GM18861 (cell line): Measurements from ENCODE around the gene CPED1.
"Not testable (repeated sequence)": the region's sequence is repeated elsewhere in the genome, so short reads cannot be mapped to it uniquely, and the experiment has no call there.

Experiments used
- ATAC-seq: cut with Tn5 transposase; IDR thresholded peaks from one replicate; pipeline ENCODE4 v1.9.1; 2021; ENCODE audit not compliant: unreplicated experiment

The CPED1 gene

DNA sequence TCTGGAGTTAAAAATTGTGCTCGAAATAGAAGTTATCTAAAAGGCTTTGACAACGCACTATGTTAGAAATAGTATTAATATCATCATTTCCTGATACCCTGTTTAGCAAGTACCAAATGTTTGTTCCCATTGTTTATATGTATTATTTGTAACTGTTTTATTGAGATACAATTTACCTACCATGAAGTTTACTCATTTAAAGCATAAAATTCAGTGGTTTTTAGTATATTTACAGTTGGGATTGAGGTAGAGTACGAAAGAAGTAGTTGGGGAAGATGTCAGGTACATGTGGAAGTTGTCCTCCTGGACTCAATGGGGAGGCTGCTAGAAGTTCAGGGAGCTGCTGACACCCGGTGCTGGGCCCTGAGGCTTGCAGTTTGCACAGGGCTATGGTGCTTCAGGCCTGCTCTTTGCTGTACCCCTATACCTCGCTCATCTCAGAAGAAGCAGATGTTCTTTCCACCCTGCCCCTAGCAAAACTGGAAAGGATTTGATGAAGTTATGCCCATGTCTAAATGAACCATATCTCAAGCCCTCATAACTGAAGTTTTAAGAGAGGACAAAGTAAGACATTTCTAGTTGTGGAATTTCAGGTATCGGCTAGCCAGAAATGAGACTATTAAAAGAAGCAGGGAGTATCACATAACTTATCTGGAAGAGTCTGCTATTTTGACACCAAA lies 315.1 kb downstream of the CPED1 start:
- ATAC-seq = no peak

DNA sequence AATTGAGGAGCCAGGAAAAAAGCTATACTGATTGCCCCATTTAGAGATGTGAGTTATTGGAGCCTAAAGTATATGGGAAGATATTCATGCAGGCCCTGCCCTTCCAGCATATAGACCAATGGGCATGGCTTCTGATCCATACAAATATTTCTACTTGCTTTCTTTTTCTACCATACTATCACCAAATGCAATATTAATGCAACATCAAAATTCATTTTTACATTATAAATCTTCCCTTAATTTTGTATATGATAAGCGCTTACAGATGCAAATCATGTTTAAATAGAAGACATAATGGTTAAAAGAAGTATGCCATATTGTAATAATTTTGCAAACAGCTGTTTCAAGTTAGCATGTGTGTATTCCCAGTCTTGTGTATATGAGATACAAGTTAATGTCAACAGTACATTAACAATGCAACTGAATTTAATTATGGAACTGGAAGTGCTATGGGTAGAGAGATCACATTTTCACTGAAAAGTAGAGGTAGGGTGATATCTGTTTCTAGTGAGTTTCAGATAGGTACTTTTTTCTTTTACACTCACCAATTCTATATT lies 315.7 kb downstream of the CPED1 start:
- ATAC-seq = no peak

DNA sequence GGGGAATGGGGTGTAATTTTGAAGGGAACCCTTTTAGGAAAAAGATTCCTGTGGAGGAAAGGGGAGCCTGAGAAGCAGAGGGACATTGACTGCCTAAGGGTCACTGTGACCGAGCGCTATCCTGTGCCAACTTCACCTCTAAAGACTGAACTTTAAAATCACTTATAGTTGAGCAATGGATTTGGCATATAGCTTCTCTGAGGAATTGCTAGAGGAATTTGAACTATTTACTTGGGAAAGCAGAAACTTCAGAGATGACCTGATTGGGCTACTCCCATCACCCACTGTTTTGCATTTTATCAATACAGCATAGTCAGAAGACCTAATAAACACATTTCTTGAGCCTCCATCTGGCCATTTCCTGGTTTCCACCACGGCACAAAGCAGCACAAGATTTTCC lies 316.6 kb downstream of the CPED1 start:
- ATAC-seq = no peak

DNA sequence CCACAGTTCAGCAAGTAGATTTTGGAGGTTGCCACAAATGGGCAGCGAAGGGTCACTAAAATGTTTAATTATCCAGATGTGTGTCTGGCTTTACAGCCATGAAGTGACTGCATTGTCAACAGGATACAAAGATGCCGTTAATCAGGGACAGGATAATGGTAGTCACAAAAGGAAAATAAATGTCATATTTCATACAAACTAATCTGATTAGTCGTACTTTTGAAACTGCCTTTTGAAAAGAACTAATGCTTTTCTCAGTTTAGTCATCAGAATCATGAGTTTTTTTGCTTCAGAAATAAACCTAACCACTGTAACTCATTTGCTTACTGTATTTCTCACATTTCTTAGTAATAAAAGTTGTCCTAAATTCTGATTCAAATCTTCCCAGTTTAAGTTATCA lies 318.1 kb downstream of the CPED1 start:
- ATAC-seq = no peak

DNA sequence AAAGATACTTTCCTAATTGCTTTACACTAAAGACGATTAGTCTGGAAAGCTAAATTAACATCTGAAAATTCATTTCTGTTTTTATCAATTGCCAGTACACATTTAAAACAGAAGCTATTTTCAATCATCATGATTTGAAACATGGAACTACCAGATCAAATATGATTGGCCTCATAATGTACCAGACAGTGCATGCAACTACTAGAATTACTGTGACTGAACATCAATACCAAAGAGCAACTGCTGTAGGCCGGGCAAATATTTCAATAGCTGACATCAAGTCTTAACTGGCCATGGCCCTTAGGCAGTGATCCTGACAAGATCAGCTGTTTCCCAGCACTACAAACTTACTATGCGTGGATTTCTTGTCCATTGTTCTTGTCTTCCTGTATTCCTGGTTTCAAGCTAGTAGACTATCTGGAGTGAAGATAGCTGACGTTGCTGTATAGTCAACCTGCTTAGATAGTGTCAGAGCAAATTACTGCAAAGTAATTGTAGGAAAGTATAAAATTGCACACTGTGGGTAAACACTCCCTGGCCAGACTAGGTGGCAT lies 318.6 kb downstream of the CPED1 start:
- no peak for ATAC-seq

DNA sequence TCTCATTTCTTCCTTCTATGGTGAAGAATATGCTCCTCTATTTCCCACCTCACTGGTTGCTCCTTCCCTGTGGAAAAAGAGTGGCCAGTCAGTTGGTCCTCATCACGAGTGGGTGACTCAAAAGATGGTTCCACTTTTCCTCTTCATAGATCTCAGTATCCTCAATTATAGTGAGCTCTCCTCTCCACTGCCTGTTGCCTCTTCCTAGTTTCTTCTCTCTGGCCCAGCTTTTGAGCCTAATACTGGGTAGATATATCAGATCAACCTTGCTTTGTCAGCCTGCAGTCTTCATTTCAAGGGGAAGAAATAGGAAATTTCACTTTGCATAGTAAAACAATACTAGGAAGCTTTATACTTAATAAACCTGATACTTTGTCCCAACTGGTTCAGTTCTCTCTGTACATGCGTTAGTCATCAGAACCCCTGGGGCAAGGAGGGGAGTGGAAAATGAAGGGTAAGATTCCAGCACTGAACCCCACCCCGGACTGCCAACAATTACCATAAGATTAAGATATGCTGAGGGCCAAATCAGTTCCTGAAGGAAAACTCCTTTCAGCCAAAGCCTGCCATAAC lies 324.8 kb downstream of the CPED1 start:
- ATAC-seq = no peak

DNA sequence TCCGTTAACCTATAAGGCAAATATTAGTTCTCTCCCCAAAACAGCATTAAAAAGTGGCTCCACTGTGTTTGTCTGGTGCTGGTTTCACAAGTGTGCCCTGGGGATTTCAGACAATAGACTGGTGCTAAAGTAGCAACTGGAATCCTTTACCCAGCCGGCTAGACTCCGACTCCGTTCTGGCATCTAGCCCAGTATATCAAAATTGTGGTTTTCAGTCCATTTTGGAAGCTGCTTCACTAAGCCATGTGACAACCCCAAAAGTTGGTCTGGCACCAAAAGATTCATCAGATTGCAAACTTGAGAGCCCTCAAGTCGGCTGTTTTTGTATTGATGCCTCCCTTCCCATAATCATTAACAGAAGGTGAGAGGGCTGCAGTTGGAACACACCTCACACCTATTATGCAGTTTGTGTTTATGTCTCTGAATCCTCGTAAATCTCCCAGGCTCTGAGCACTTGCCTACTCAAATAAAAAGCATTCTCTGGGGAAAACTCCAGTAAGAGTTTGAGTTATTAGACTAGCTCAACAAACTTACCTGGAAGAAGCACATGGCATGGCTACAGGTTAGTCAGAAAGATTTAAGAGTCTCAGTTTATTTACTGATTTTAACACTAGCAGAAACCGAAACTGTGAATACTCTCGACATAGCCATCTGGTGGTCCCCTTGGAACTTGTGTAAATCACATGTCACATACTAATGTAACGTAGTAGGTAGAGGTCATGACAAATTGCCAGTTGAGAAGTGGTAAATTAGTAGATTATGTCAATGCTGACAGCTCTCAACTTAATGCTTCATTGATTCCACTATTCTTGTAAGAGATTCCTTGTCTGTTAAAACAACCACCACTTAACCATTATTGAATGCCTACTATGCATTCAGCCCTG lies 325.5 kb downstream of the CPED1 start:
- ATAC-seq = peak; percentile 94

DNA sequence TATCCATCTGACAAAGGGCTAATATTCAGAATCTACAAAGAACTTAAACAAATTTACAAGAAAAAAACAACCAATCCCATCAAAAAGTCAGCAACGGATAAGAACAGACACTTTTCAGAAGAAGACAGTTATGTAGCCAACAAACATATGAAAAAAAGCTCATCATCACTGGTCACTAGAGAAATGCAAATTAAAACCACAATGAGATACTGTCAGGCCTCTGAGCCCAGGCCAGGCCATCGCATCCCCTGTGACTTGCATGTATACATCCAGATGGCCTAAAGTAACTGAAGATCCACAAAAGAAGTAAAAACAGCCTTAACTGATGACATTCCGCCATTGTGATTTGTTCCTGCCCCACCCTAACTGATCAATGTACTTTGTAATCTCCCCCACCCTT lies 326.7 kb downstream of the CPED1 start:
- not testable (repeated sequence) for ATAC-seq

DNA sequence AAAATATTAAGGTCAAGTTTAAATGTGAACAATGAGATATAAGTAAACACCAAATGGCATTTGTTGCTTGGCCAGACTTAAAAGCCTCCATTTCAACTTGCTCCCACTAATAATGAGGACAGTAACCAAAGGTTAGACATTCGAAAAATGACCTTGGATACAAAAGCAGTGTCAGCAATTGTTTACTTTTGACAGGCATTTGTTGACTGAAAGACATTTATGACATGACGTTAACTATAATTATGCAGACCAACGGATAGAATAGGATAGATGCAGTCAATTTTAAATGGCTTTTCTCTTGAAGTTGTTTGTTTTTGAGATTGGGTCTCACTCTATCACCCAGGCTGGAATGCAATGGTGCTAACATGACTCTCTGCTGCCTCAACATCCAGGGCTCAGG lies 333.9 kb downstream of the CPED1 start:
- no peak for ATAC-seq

DNA sequence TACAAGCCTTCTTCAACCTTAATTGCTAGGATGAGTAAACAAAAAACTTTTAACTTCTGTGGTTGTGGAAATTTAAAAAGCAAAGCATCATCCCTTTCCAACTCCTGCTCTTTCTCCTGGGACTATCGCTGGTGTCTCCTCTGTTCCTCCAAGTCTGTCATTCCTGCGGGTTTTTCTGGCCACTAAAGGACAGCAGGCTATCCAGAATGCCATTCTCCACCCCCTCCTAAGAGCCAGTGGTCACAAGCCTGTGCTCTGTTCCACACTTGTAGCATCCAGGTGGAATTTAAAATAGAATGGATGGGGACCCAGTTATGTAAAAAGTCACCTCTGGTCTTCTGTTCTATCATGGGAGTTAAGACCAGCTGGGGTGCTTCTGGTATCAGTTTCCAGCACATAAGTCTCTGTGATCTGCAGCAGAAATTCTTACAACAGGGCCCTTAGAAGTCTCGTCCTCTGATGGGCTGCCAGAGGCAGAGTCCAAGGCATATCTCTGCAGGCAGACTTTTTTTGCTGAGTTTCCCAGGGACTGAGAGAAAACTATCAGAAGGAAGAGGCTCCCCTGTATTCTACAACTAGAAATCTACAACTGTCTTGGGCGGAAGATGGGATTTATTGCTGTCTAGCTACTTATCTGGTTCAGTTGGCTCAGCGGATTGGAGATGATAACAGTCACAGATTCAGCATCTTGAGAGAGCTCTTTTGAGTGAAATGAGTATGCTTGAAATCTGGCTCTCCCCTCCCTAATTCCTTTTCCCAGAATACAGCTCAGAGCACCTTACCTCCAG lies 335.2 kb downstream of the CPED1 start:
- ATAC-seq = no peak

DNA sequence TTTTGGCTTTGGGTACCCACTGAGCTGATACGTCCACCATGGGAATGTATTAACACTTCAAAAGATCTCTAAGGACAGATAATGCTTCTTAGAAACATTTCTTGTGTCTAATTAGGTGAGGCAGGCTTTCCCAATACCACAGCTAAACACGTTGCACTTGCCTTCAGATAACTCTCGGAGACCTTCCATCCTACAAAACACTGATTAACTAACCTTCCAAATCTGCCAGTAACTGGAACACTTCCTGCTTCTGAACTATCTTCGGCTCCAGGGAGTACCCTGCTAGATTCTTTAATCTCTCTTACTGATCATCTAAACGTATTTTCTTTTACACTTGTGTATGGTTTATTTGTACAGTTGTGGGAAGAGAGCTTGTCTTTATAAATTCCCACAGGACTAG lies 339.2 kb downstream of the CPED1 start:
- no peak for ATAC-seq

DNA sequence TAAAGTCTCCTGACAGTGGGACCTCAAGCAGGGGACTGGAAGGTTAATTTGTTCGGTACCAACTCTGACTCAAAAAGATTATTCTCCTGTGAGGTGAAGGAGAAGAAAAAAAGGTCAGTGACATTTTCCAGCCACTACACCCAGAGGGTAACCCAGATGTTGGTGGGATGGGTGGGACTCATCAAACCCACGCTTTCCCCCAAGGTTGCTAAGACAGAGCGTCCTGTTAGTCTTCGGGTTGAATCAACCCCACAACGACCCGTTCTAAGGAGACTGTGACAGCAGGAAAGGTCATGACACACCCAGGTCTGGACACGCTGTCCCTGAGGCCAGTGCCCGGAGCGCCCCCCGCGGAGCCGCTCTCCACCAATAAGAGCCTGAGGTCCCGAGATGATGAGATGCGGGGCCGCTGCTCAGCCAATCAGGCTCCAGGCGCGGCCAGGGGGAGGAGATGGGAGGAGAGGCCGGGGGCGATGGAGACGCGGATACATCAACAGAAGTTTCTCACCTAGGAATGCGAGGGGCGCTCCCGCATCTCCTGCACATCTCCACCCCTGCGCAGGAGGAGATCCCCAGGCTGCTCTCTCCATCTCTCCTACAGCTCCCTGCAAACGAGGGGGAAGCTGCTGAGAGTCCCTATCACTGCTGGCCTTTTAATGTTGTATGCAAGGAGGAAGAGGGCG lies 340.1 kb downstream of the CPED1 start, which contains the start of gene WNT16:
Gene WNT16, plus strand, starts transcription at position 493 of the 683 bp plus-strand sequence. CDS start 293 bp downstream, outside the sequence.
- no peak for ATAC-seq

DNA sequence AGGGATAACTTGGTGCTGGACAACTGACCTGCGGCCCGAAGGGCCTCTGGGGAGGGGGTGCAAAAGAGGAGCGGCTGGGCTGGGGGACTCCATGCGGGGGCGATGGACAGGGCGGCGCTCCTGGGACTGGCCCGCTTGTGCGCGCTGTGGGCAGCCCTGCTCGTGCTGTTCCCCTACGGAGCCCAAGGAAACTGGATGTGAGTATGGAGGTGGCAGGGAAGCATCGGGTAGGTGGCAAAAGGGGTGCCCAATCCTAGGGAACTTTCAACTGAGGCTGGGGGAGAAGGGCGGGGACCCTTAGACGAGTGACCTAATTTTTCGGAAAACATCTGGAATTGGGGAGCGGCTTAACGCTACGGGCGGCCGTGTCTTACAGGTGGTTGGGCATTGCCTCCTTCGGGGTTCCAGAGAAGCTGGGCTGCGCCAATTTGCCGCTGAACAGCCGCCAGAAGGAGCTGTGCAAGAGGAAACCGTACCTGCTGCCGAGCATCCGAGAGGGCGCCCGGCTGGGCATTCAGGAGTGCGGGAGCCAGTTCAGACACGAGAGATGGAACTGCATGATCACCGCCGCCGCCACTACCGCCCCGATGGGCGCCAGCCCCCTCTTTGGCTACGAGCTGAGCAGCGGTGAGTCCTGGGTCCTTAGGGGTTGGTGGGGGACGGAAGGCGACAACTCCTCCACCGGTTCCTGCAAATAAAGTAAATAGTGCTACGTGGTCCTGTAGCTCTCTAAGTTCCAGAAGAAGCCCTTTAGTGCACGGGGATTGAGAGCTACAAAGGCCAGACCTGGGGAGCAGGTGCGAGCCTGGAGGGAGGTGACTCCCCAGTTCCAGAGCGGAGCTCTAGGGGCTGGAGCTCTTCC lies 340.9 kb downstream of the CPED1 start:
- no peak for ATAC-seq

DNA sequence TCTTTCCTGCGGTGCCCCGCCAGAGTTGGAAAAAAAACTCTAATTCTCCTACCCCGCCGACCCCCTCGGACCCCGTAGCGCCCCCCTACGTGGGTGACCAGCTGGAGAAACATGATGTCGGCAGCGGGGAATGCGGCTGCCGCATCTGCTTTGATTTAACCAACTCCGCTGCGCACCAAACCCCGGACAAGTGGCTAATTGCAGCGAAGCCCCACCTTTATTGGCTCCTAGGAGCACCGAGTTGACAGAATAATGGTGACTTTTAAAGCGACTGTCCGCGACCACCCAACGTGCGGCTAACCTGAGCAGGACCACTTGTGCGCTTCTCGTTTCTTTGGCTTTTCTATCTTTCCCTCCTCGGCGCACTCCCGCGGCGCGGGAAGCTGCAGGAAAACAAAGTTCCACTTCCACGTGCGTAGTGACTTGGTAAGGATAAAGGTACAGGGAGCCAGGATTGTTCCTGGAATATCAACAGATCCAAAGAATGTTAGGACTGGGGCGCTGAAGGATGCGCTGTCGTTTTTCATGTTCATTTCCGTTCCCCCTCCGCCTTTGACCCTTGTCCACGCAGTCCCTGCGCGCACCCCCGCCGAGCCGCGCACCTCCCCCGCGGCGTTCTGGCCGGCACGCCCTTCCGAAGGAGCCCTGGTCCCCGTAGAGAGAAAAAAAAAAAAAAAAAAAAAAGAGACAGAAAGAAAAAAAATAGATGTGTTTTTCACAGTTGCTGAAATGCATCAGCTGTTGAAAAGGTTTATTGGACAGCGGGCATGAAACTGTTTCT lies 341.7 kb downstream of the CPED1 start:
- no peak for ATAC-seq

DNA sequence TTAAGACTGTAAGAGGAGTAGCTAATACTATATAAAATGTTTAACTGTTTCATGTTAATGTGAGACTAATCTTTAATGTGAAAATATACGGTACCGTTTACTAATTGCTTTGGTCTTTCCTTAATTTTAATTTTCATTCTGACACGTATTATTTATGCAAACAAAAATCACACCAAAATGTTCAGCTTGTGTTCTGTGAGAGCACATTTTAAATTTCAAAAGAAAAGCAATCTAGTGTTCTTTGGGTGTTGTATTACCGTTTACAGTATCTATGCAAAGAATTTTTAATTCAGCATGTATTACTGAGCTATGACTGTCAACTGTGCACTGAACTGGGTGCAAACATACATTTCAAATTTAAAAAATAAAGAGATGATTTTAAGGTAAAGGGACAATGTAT lies 342.5 kb downstream of the CPED1 start:
- ATAC-seq = no peak

DNA sequence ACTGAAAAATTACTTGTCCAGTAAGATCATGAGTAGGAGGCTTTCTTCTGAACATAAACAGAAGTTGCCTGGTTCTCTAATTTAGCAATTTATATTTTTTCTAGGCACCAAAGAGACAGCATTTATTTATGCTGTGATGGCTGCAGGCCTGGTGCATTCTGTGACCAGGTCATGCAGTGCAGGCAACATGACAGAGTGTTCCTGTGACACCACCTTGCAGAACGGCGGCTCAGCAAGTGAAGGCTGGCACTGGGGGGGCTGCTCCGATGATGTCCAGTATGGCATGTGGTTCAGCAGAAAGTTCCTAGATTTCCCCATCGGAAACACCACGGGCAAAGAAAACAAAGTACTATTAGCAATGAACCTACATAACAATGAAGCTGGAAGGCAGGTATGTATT lies 343.1 kb downstream of the CPED1 start:
- ATAC-seq = no peak

DNA sequence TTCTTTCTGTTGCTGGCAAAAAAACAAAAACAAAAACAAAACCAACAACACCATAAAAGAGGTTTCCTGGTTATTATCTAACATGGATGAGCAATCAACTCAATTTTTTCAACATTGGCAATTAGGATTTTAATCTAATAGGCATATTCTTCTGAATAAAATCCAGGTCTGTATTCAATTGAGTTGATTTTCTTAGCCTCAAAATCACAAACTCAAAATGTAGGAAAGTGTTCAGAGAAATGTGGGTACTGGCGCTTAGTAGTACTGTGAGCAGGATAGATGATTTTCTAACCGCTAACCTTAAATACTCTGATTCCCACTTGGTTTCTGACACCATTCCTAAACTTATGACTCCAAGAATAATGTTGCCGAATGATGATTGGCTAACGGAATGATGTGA lies 345.9 kb downstream of the CPED1 start:
- no peak for ATAC-seq
